ENCODE results near the gene TSEN54. TPM values are rescaled to one million over a fixed set of nuclear protein-coding genes. Genes with fewer than 3 reads are reported as not detected.

TSEN54 gene
- total RNA-seq, 1 experiment from 2014 or later = 44.5 TPM

- Histone ChIP-seq H2BK120ac (ENCODE audit: low read depth, low read length, poor library complexity, severe bottlenecking) (no peak overlapping the region), H2BK15ac (ENCODE audit: low read depth, low read length) (no peak overlapping the region), H3K4me2 (ENCODE audit: insufficient read depth, insufficient read length, low read length) (no peak overlapping the region), H3K56ac (ENCODE audit: insufficient read length, low read depth, low read length) (no peak overlapping the region), H4K5ac (ENCODE audit: insufficient read length, low read depth, low read length) (no peak overlapping the region), H2BK5ac (ENCODE audit: insufficient read length, low read length) (no peak overlapping the region), H3K9ac (ENCODE audit: extremely low read depth, insufficient read length, low read length) (no peak overlapping the region), H3K4me1 (ENCODE audit: insufficient read depth, low read length) (no peaks in the 10 kb centered on the region), H3K27ac (ENCODE audit: insufficient read length, low read depth, low read length) (no peak overlapping the region), H3K9me3 (ENCODE audit: control insufficient read depth, low read depth, low read length) (no peaks in the 10 kb centered on the region), H3K79me2 (ENCODE audit: insufficient read depth, low read length) (no peaks in the 10 kb centered on the region), H3K23ac (ENCODE audit: insufficient read length, low read depth, low read length) (no peak overlapping the region), H3K27me3 (ENCODE audit: insufficient read depth, low read length) (no peaks in the 10 kb centered on the region), H3K4ac (ENCODE audit: low read depth, low read length) (no peak overlapping the region), H2AK5ac (ENCODE audit: insufficient read length, low read length) (no peak overlapping the region), H4K20me1 (ENCODE audit: control insufficient read depth, insufficient read depth, insufficient read length) (no peaks in the 10 kb centered on the region), H4K8ac (replicated peaks; ENCODE audit: insufficient read length, low read depth, low read length) (no peak overlapping the region), H3T11ph (ENCODE audit: low read length) (no peak overlapping the region), H3K18ac (ENCODE audit: insufficient read length, low read depth, low read length) (no peak overlapping the region), H2BK12ac (ENCODE audit: insufficient read length, low read depth, low read length) (no peak overlapping the region), H2BK20ac (ENCODE audit: low read depth, low read length, poor library complexity, severe bottlenecking) (no peak overlapping the region), H3K79me1 (ENCODE audit: insufficient read depth, low read depth, low read length, poor library complexity, severe bottlenecking) (no peaks in the 10 kb centered on the region), H3K23me2 (ENCODE audit: insufficient read length, low read depth, low read length, poor library complexity, severe bottlenecking) (no peaks in the 10 kb centered on the region), H4K91ac (ENCODE audit: insufficient read length, low read depth, low read length) (no peak overlapping the region), H2AFZ (ENCODE audit: low read length) (no peak overlapping the region), H3K14ac (ENCODE audit: insufficient read depth, low read length) (no peak overlapping the region)
- no peak overlapping the region for H3K4me3 Mint-ChIP-seq
- WGBS (ENCODE audit: extremely low coverage, insufficient read length, low lambda C conversion rate) = no CpG with 5 or more reads among the region's 32 CpGs
- DNase-seq = peak; percentile 84
- no peaks in the 10 kb centered on the region for H3K9me3 Mint-ChIP-seq
- peak; percentile 75 for TF ChIP-seq CTCF (conservative IDR thresholded peaks at IDR 0.05)
- H3K27ac Mint-ChIP-seq = peak overlapping the region in 1 of 3 experiments; percentile 72; a peak in 1 of 7 replicates
- H3K4me1 Mint-ChIP-seq = no peaks in the 10 kb centered on the region
- H3K27me3 Mint-ChIP-seq (ENCODE audit: low read depth) = no peaks in the 10 kb centered on the region
- peaks cover 0 to 39% (median 24%) of the 10 kb centered on the region in 3 experiments; a peak in 5 of 7 replicates for H3K36me3 Mint-ChIP-seq (ENCODE audit: insufficient read depth in 1 of 3, low read depth in 3 of 3)
Measured at GRCh38 chr17:75504347-75505151, 11.8 kb upstream of the TSEN54 start.

Measured in H9 (cell line).